Amygdala (tissue), 56 donors: ENCODE results near the gene FTL.

Source experiments
- DNase-seq, 56 donors: peaks; one replicate each; lab custom pipeline; 2025; lab: John Stamatoyannopoulos, UW

FTL gene

GRCh38 chr19:48945415-48945814, 19.7 kb upstream of the FTL start:
- no peak for DNase-seq

- no peak for DNase-seq
Observed at GRCh38 chr19:48945817-48946216, 19.3 kb upstream of the FTL start.

- no peak for DNase-seq
Observed at GRCh38 chr19:48946463-48947257, 18.4 kb upstream of the FTL start.

GRCh38 chr19:48947258-48947542, 17.9 kb upstream of the FTL start:
- no peak for DNase-seq

GRCh38 chr19:48950159-48950558, 14.9 kb upstream of the FTL start:
- DNase-seq = no peak

- no peak for DNase-seq
Observed at GRCh38 chr19:48950830-48951519, 14.1 kb upstream of the FTL start.

GRCh38 chr19:48953141-48953540, 12.0 kb upstream of the FTL start:
- no peak for DNase-seq

- no peak for DNase-seq
Observed at GRCh38 chr19:48953990-48954594, 11.0 kb upstream of the FTL start.

- peak; percentile 67 to 97 (median 90) for DNase-seq
Observed at GRCh38 chr19:48954595-48955307, 10.4 kb upstream of the FTL start, which contains the start of gene BAX. TSS of gene BAX (plus strand) at chr19:48954875. CDS start at chr19:48954929, 54 bp downstream.

GRCh38 chr19:48955308-48955958, 9.7 kb upstream of the FTL start:
- DNase-seq = peak in 1 of 56 donors; percentile 8

GRCh38 chr19:48958006-48958405, 7.1 kb upstream of the FTL start:
- DNase-seq = no peak

GRCh38 chr19:48959341-48960239, 5.5 kb upstream of the FTL start:
- no peak for DNase-seq

GRCh38 chr19:48961051-48961649, 4.0 kb upstream of the FTL start:
- DNase-seq = peak in 1 of 56 donors; percentile 58

GRCh38 chr19:48961673-48962028, 3.5 kb upstream of the FTL start:
- no peak for DNase-seq

GRCh38 chr19:48962029-48962848, 2.9 kb upstream of the FTL start:
- DNase-seq = peak in 12 of 56 donors; percentile 6 to 40 (median 14)

- no peak for DNase-seq
Observed at GRCh38 chr19:48962849-48963165, 2.3 kb upstream of the FTL start.

- DNase-seq = peak in 53 of 56 donors; percentile 12 to 91 (median 54)
Observed at GRCh38 chr19:48963371-48964204, 1.5 kb upstream of the FTL start.
